HepG2 (cell line): ENCODE results near the gene INTS4. TPM values are rescaled to one million over a fixed set of nuclear protein-coding genes. Genes with fewer than 3 reads are reported as not detected.

Experiments used
- ATAC-seq: fragments of 200-7000 bp; cut with Tn5 transposase; 3 replicates; pipeline ENCODE4 v1.9.1; 2020; ENCODE audit warnings: mild to moderate bottlenecking, moderate library complexity
- BruUV-seq: library from RNA; stranded (reverse); fragments of 400-500 nt; replicated peaks from 2 replicates; lab custom pipeline; 2021; lab: Mats Ljungman, UMichigan
- CTCF ChIA-PET: fragments of 300-600 bp; formaldehyde crosslinking; extraction: SDS; loops from one replicate; lab custom pipeline; 2021; ENCODE audit warnings: low total read pairs, inconsistent platforms, low intra/inter-chr PET ratio; lab: Yijun Ruan, JAX
- POLR2A ChIA-PET: fragments of 350-600 bp; sonication (Branson Sonifier 250); formaldehyde crosslinking; loops from one replicate; lab custom pipeline; 2020; ENCODE audit warnings: antibody characterized with exemption, inconsistent platforms; lab: Yijun Ruan, JAX
- DNase-seq: peaks from one replicate; pipeline ENCODE4 v3.0.0-alpha.2; 2015; ENCODE audit warnings: low spot score
- FAIRE-seq: peaks from 3 replicates; lab custom pipeline; 2011; peaks lifted over from hg19 to GRCh38; lab: Jason Lieb, UNC
- H2AFZ ChIP-seq: one replicate; pipeline ENCODE4 v1.6.1; 2011; ENCODE audit warnings: low read length, inconsistent platforms
- H3K27ac ChIP-seq: fragments of 300-600 bp; 3 replicates; pipeline ENCODE4 v1.8.0; 2011; ENCODE audit warnings: mixed run types, mild to moderate bottlenecking, mixed read lengths, low read length, inconsistent platforms; ENCODE audit not compliant: insufficient read depth; ENCODE audit errors: extremely low read length
- H3K27me3 ChIP-seq, 2 experiments: fragments of 200-600 bp in 1 of 2; 2 replicates in 1 of 2; 3 replicates in 1 of 2; pipeline versions ENCODE4 v1.6.0 to v1.8.0; 2011; ENCODE audit warnings: low read length in 2 of 2, mild to moderate bottlenecking in 2 of 2, moderate library complexity in 2 of 2, inconsistent platforms in 1 of 2; ENCODE audit not compliant: insufficient read depth in 2 of 2, control insufficient read depth in 1 of 2
- H3K36me3 ChIP-seq, 2 experiments: fragments of 200-600 bp in 1 of 2; replicated peaks in 1 of 2; 2 replicates in 1 of 2; 3 replicates in 1 of 2; pipeline versions ENCODE4 v1.5.1 to v1.8.0; 2011; ENCODE audit warnings: low read length in 2 of 2, inconsistent platforms in 1 of 2; ENCODE audit not compliant: insufficient read depth in 2 of 2, control insufficient read depth in 1 of 2
- H3K4me1 ChIP-seq: 2 replicates; pipeline ENCODE4 v1.5.1; 2012; ENCODE audit warnings: low read length, inconsistent platforms; ENCODE audit not compliant: insufficient read depth
- H3K4me2 ChIP-seq: 2 replicates; pipeline ENCODE4 v1.6.0; 2011; ENCODE audit warnings: low read depth, low read length, inconsistent platforms
- H3K4me3 ChIP-seq, 3 experiments: fragments of 200-600 bp in 1 of 3; sonication (generic), shearing (Covaris generic) in 1 of 3; replicated peaks in 1 of 3; 2 replicates each; pipeline ENCODE4 v1.5.1; 2011 to 2016; ENCODE audit warnings: low read length in 3 of 3, inconsistent platforms in 2 of 3, low read depth in 2 of 3, mild to moderate bottlenecking in 2 of 3, control low read depth in 1 of 3, mixed read lengths in 1 of 3; ENCODE audit not compliant: insufficient read depth in 1 of 3
- H3K79me2 ChIP-seq: one replicate; pipeline ENCODE4 v1.6.1; 2011; ENCODE audit warnings: low read length, inconsistent platforms; ENCODE audit not compliant: insufficient read depth
- H3K9ac ChIP-seq: 2 replicates; pipeline ENCODE4 v1.6.0; 2011; ENCODE audit warnings: mild to moderate bottlenecking, low read depth, low read length, inconsistent platforms; ENCODE audit not compliant: insufficient read depth
- H3K9me3 ChIP-seq: 2 replicates; pipeline ENCODE4 v1.5.1; 2012; ENCODE audit warnings: mild to moderate bottlenecking, low read length
- H4K20me1 ChIP-seq: 2 replicates; pipeline ENCODE4 v1.6.0; 2011; ENCODE audit warnings: inconsistent platforms, mild to moderate bottlenecking, low read length, moderate library complexity; ENCODE audit not compliant: insufficient read depth
- ATF7 ChIP-seq, 2 experiments: fragments of 450-650 bp in 1 of 2; sonication (generic) in 1 of 2; formaldehyde crosslinking in 1 of 2; IDR thresholded peaks; 2 replicates each; pipeline versions ENCODE4 v1.4.0 to v1.6.1; 2016 to 2020; ENCODE audit warnings: antibody characterized with exemption in 1 of 2, mild to moderate bottlenecking in 1 of 2, missing genetic modification reagents in 1 of 2
- BCL6 ChIP-seq: IDR thresholded peaks from 2 replicates; pipeline ENCODE4 v1.6.1; 2016; ENCODE audit warnings: missing genetic modification reagents, missing compliant biosample characterization
- CREB1 ChIP-seq, 2 experiments: fragments of 450-650 bp in 1 of 2; IDR thresholded peaks; 2 replicates each; pipeline ENCODE4 v1.6.1; 2016 to 2017; ENCODE audit warnings: control low read depth in 1 of 2, mild to moderate bottlenecking in 1 of 2, missing compliant biosample characterization in 1 of 2, missing genetic modification characterization in 1 of 2
- FOSL2 ChIP-seq: sonication (generic); formaldehyde crosslinking; IDR thresholded peaks from 2 replicates; pipeline ENCODE4 v1.4.0; 2020; ENCODE audit warnings: missing genetic modification reagents
- FOXA3 ChIP-seq: IDR thresholded peaks from 2 replicates; pipeline ENCODE4 v1.6.1; 2016; ENCODE audit warnings: missing genetic modification reagents, missing compliant biosample characterization
- HNF4G ChIP-seq, 2 experiments: sonication (generic) in 1 of 2; formaldehyde crosslinking in 1 of 2; IDR thresholded peaks; 2 replicates each; pipeline versions ENCODE4 v1.4.0 to v1.6.1; 2011 to 2020; ENCODE audit warnings: borderline replicate concordance in 2 of 2, low read depth in 2 of 2, mild to moderate bottlenecking in 2 of 2, low read length in 1 of 2, missing genetic modification reagents in 1 of 2, moderate library complexity in 1 of 2
- MZF1 ChIP-seq: sonication (generic); formaldehyde crosslinking; IDR thresholded peaks from 2 replicates; pipeline ENCODE4 v1.8.1; 2023; ENCODE audit warnings: mild to moderate bottlenecking, missing genetic modification reagents, borderline replicate concordance
- SNAPC4 ChIP-seq: sonication (generic); formaldehyde crosslinking; IDR thresholded peaks from 2 replicates; pipeline ENCODE4 v1.4.0; 2020; ENCODE audit warnings: mild to moderate bottlenecking, missing genetic modification reagents
- ZBTB21 ChIP-seq: sonication (generic); formaldehyde crosslinking; IDR thresholded peaks from 2 replicates; pipeline ENCODE4 v1.4.0; 2020; ENCODE audit warnings: missing genetic modification reagents
- ZNF143 ChIP-seq: sonication (generic); formaldehyde crosslinking; IDR thresholded peaks from 2 replicates; pipeline ENCODE4 v1.4.0; 2020; ENCODE audit warnings: missing genetic modification reagents
- ZNF225 ChIP-seq: sonication (generic); formaldehyde crosslinking; IDR thresholded peaks from 2 replicates; pipeline ENCODE4 v1.4.0; 2020; ENCODE audit warnings: mild to moderate bottlenecking, missing genetic modification reagents
- ZNF274 ChIP-seq: sonication (generic); formaldehyde crosslinking; IDR thresholded peaks from 2 replicates; pipeline ENCODE4 v1.5.1; 2020; ENCODE audit warnings: mild to moderate bottlenecking, missing genetic modification reagents
- ZNF430 ChIP-seq: sonication (generic); formaldehyde crosslinking; IDR thresholded peaks from 2 replicates; pipeline ENCODE4 v1.9.0; 2021; ENCODE audit warnings: mild to moderate bottlenecking, missing genetic modification reagents
- ZNF652 ChIP-seq: IDR thresholded peaks from 2 replicates; pipeline ENCODE4 v1.6.1; 2016; ENCODE audit warnings: low read depth, borderline replicate concordance
- WGBS: methylation state at CpG from one replicate; pipeline ENCODE4 v1.1.6; 2017; ENCODE audit warnings: low lambda C conversion rate; 5-methylcytosine and 5-hydroxymethylcytosine counted together
- in situ Hi-C: cut with HindIII; loops from 2 replicates; pipeline ENCODE4 v1.10.0; 2017; ENCODE audit warnings: low pct_unique_long_range_greater_than_20kb; ENCODE audit not compliant: extremely low pct_ligation_motif_present
- intact Hi-C: fragments of 100-400 bp; cut with micrococcal nuclease; formaldehyde crosslinking; loops from one replicate; pipeline ENCODE4 v1.10.0; 2022; ENCODE audit not compliant: unreplicated experiment
- polyA plus RNA-seq, 8 experiments: library from polyadenylated mRNA; depleted of rRNA in 3 of 8; stranded (reverse) in 7 of 8; unstranded in 1 of 8; fragments of >200 nt; fragmentation: Illumina TruSeq in 4 of 8; extraction: Trizol in 4 of 8; gene quantifications; 2 replicates each; pipeline versions ENCODE4 v1.2.1 to v1.2.3, GENCODE V29; 2011 to 2016; ENCODE audit warnings: low read depth in 4 of 8, missing spikeins in 1 of 8, mixed read lengths in 1 of 8; ENCODE audit not compliant: insufficient read depth in 1 of 8
- total RNA-seq, 5 experiments: library from RNA; depleted of rRNA; stranded (reverse); fragments of >200 nt; fragmentation: Illumina TruSeq; extraction: Trizol; gene quantifications; 2 replicates each; pipeline ENCODE4 v1.2.3, GENCODE V29; 2016; ENCODE audit warnings: low read depth in 1 of 5

The INTS4 gene
- total and polyA plus RNA-seq, 2 of the 13 experiments (the other 11 are each of a cell fraction or from before 2014, with no cell fraction given), result 37.3 to 44.8 TPM

- Histone ChIP-seq H3K9me3 (no peaks in the 10 kb centered on the region), H3K27me3 (no peaks in the 10 kb centered on the region), H3K79me2 (no peaks in the 10 kb centered on the region), H3K9ac (no peak overlapping the region), H3K4me1 (peaks cover 48% of the 10 kb centered on the region), H2AFZ (no peak overlapping the region), H4K20me1 (no peaks in the 10 kb centered on the region), H3K36me3 (peaks cover 2 to 11% of the 10 kb centered on the region in 2 experiments; a peak in 4 of 5 replicates), H3K27ac (no peak overlapping the region), H3K4me2 (peak overlapping the region; percentile 26), H3K4me3 (no peak overlapping the region)
- 31% methylated on average over 3 of the region's 3 CpGs for WGBS
- ChIA-PET CTCF (no interaction called here), POLR2A (interaction anchor here (1.2 to 4.8 kb wide), 3 partner anchors 12 to 26 kb away, joined by 3 to 27 read pairs (median 12); partner anchors contain the start of gene INTS4)
- intact Hi-C loops (no loop called here), in situ Hi-C loops (no loop called here)
- FAIRE-seq (no peak), ATAC-seq (no peak), DNase-seq (no peak)
- peak; percentile 78 for TF ChIP-seq ZNF652 (CRISPR knock-in tag)
- TF ChIP-seq FOXA3 (CRISPR knock-in tag), result no peak
- no TSS peak for BruUV-seq
Observed at GRCh38 chr11:78020246-78020645, 25.8 kb upstream of the INTS4 start.

GRCh38 chr11:78019808-78020207, 25.3 kb upstream of the INTS4 start:
- 51% methylated on average over 4 of the region's 4 CpGs for WGBS
- Histone ChIP-seq H3K9me3 (no peaks in the 10 kb centered on the region), H3K79me2 (no peaks in the 10 kb centered on the region), H3K27me3 (no peaks in the 10 kb centered on the region), H3K4me1 (peaks cover 48% of the 10 kb centered on the region), H3K4me2 (peak overlapping the region; percentile 26; the same call in 1 of the 2 replicates), H3K36me3 (peaks cover 2 to 11% of the 10 kb centered on the region in 2 experiments; a peak in 4 of 5 replicates), H3K4me3 (no peak overlapping the region), H3K9ac (no peak overlapping the region), H4K20me1 (no peaks in the 10 kb centered on the region), H2AFZ (no peak overlapping the region), H3K27ac (no peak overlapping the region)
- TSS peak; percentile 18 for BruUV-seq
- intact Hi-C loops (no loop called here), in situ Hi-C loops (no loop called here)
- DNase-seq (peak; percentile 59), ATAC-seq (no peak), FAIRE-seq (no peak)
- ChIA-PET POLR2A (interaction anchor here (4.8 kb wide), 1 partner anchor 25 kb away, joined by 27 read pairs; the partner anchor contains the start of gene INTS4), CTCF (no interaction called here)
- TF ChIP-seq ZNF430 (CRISPR knock-in tag) (no peak), MZF1 (CRISPR knock-in tag) (no peak), ZBTB21 (CRISPR knock-in tag) (peak; percentile 51), ATF7 (IDR thresholded peaks at IDR 0.05) (peak; percentile 35; the same call in 1 of the 2 replicates), ATF7 (CRISPR knock-in tag; IDR thresholded peaks at IDR 0.05) (no peak), HNF4G (IDR thresholded peaks at IDR 0.05; ENCODE audit: borderline replicate concordance, low read depth, low read length) (no peak), HNF4G (CRISPR knock-in tag; IDR thresholded peaks at IDR 0.05; ENCODE audit: borderline replicate concordance, low read depth) (no peak), CREB1 (IDR thresholded peaks at IDR 0.05) (peak; percentile 59), CREB1 (CRISPR knock-in tag; IDR thresholded peaks at IDR 0.05) (no peak), ZNF143 (CRISPR knock-in tag) (no peak), FOSL2 (CRISPR knock-in tag) (peak; percentile 76), SNAPC4 (CRISPR knock-in tag) (no peak), ZNF274 (CRISPR knock-in tag) (no peak), BCL6 (peak; percentile 75), ZNF225 (CRISPR knock-in tag) (no peak)
